HG02970 (cell line): ENCODE results near the gene LCN2.

Experiments used
- ATAC-seq: cut with Tn5 transposase; IDR thresholded peaks from one replicate; pipeline ENCODE4 v1.9.1; 2021; ENCODE audit warnings: mild to moderate bottlenecking, moderate library complexity, moderate number of reproducible peaks; ENCODE audit not compliant: unreplicated experiment, low FRiP score

LCN2 gene

DNA sequence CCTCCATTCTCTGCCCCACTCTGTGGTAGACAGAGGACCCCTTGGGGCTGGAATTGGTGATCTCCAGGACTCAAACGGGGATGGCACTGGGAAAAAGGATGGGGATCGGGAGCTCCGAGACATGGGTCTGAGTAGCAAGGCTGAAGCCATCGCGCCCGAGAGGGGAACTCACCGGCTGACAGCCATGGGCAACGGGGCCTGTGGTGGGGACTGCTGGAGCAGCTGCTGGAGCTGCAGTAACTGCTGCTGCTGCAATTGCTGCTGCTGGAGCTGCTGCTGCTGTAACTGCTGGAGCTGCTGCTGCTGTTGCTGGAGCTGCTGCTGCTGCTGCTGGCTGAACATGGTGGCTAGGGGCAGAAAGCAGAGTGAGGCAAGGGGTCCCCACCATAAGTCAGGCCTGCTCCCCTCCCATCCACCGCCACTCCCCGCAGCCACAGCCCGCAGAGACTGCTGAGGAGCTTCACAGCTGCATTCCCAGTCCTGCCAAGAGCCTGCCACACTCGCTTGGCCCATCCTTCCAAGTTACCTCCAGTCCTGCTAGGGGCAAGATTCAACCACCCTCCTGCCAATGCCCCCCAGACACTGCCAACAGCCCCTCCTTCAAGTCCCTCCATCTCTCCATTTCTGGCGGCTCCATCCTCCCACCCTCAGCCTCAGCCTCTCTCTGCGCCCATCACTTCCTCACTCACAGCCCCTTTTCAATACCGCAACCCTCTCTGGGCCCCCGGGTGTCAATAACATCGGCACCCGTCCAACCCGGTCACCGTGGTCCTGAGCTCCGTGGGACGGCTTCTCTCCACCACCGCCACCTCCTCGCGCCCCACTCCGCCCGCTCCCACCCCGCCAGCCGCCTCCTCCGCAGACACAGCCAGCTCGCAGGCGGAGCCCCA lies 41.5 kb downstream of the LCN2 start:
- ATAC-seq: peak; percentile 14

DNA sequence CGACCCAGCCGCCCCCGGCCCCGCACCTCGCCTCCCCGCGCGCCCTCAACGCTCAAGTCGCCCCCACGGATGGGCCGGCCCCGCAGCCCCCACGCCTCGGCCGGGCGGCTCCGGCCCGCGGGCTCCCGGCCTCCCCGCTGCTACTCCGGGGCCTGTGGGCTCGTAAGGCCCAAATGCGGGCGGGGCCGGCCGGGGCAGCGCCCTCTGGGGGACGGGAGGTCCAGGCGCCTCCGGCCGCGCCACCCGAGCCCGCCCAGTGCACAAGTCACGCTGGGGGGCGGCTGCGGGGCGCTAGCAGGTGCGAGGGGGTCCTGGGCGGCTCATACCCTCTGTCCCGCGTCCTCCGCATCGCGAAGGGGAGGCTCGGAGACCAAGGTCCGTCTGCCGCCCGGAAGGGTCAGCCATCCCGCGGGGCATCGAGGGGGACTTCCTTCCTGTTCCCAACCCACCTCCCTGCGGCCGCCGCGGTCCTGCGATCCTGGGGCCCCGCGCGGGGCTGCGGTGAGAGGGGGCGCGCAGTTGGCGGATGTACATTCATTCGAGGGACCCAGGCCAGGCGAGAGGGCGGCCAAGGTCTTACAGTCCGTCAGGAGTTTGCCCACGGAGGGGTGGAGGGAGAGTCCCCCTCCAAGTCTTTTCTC lies 42.3 kb downstream of the LCN2 start, which contains the start of gene CIZ1:
Gene CIZ1 (minus strand): TSS at position 167 of the 641 bp plus-strand sequence. CDS start 715 bp downstream, outside the sequence.
- peak; percentile 76 for ATAC-seq

DNA sequence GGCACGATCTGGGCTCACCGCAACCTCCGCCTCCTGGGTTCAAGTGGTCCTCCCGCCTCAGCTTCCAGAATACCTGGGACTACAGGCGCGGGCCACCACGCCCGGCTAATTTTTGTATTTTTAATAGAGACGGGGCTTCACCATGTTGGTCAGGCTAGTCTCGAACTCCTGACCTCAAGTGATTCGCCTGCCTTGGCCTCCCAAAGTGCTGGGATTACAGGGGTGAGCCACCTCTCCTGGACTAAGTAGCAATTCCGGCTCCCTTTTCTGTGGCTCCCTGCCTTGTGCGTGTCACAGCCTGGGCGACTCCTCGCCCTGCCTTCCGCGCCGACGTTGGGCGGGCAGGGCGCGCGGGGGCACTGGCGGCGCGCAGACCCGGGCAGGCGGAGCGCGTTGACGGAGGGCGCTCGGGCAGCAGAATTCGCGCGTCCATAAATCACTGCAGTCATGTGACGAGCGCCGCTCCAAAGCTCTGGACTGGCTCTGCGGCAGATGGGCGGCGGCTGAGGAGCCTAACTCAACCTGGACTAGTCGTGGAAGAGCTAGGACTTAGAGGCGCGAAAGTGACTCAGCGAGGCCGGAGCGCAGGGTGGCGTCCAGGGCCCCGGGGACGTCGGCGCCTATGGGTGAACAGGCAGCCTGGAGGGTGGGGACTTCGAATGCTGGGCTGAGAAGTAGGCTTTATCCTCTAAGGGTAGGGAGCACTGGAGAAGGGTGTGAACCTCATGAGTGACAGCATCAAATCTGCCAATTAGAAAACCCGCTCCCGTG lies 43.5 kb downstream of the LCN2 start:
- ATAC-seq: no peak

DNA sequence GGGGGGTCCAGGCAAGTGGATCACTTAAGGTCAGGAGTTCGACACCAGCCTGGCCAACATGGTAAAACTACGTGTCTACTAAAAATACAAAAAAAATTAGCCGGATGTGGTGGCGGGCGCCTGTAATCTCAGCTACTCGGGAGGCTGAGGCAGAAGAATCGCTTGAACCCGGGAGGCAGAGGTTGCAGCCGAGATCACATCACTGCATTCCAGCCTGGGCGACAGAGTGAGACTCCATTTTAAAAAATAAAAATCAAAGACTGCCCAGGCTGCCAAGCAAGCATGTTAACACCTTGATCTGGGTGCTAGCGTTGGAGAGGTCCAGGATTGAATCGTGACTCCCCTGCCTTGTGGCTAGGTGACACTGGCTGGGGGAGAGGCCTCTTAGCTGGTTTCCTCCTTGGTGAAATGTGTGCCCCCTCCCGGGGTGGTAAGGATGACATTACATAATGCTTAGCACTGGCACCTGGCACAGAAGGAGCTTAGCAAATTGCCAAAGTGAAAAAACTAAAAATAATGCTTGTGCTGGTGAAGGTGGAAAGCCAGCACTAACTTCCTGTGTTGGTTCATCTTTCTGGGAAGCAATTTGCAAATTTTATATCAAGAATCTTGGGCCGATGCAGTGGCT lies 44.3 kb downstream of the LCN2 start:
- ATAC-seq: no peak

DNA sequence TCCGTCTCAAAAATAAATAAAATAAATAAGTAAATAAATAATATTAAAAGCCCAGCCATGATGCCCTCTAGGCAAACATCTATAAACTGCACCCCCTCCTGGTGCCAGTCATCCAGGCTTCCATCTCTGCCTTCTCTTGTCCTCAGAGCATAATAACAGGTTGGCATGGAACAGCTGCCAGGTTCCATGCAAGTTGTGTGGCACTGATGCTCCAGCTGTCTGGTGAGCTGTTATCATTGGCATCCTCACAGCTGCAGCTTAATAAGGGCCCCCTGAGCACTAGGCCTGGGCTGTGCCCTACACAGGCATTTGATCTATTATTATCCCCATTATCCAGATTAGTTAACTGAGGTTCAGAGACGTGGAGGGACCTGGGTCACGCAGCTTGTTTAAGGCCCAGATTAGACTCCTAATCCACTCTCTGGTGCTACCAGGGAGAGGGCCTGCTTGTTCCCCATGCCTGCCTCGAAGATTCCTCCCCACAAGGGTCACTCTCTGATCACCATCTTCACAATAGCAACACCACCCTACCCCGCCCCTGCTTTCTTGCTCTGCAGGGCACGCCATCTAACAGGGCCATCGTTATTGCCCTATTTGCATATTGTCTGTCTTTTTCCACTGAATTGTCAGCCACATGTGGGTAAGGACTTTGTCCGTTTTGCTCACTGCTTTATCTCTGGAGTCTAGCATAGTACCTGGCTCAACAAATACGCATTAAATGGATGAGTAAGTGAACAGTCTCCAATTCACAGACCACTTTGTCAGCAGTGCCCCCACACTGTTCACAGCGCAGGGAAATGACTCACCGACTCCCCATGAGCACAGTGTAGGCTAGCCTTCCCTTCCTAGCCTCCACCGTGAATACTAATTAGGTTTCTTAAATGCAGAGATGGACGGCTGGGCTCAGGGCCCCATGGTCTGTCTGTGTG lies 52.5 kb downstream of the LCN2 start:
- ATAC-seq: no peak

DNA sequence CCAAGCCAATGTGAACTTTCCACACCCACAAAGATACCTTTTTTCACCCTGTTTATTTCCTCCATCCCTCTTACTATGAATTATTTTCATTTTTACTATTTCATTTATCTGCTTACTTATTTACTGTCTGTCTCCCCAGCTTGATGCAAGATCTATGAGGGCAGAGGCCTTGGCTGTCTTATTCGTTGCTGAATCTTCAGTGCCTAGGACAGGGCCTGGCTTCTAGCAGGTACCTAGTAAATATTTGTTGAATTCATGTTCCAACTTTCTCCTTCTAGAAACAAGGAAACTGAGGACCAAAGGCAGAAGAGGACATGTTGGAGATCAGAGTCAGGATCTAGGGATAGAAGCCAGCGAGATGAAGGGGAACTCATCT lies 53.4 kb downstream of the LCN2 start:
- no peak for ATAC-seq
